Stimulated activated CD4-positive, alpha-beta T cell treated with anti-CD3 and anti-CD28 coated beads, Interleukin-2, amount 100 ng/mL, for 4 hours (primary cell): ENCODE results near the gene EGR2.

Experiments used
- DNase-seq: peaks from one replicate; pipeline ENCODE4 v3.0.0-alpha.2; 2020; ENCODE audit warnings: low read depth

EGR2 gene

GRCh38 chr10:62816331-62817120 lies at the start of gene EGR2:
Gene EGR2, minus strand, starts transcription at chr10:62816366. Its CDS starts 337 bp downstream, at chr10:62816029.
- DNase-seq = peak; percentile 92

- DNase-seq = no peak
These were observed 46.3 kb upstream of the EGR2 start for GRCh38 chr10:62862447-62862846.

- no peak for DNase-seq
These were observed 45.3 kb upstream of the EGR2 start for GRCh38 chr10:62861507-62861906.

GRCh38 chr10:62860946-62861345 lies 44.8 kb upstream of the EGR2 start:
- DNase-seq = no peak

GRCh38 chr10:62858364-62858763 lies 42.2 kb upstream of the EGR2 start:
- DNase-seq = no peak

- no peak for DNase-seq
These were observed 39.9 kb upstream of the EGR2 start for GRCh38 chr10:62856021-62856420.

GRCh38 chr10:62853710-62854109 lies 37.5 kb upstream of the EGR2 start:
- no peak for DNase-seq

- no peak for DNase-seq
These were observed 37.0 kb upstream of the EGR2 start for GRCh38 chr10:62852961-62853702.

- DNase-seq = no peak
These were observed 35.3 kb upstream of the EGR2 start for GRCh38 chr10:62851442-62851841.

GRCh38 chr10:62850646-62851045 lies 34.5 kb upstream of the EGR2 start:
- DNase-seq = no peak

- DNase-seq = no peak
These were observed 31.3 kb upstream of the EGR2 start for GRCh38 chr10:62847433-62847832.

GRCh38 chr10:62844280-62845011 lies 28.3 kb upstream of the EGR2 start:
- peak; percentile 29 for DNase-seq

GRCh38 chr10:62843600-62843999 lies 27.4 kb upstream of the EGR2 start:
- no peak for DNase-seq

- DNase-seq = no peak
These were observed 26.8 kb upstream of the EGR2 start for GRCh38 chr10:62842983-62843382.

GRCh38 chr10:62839590-62839989 lies 23.4 kb upstream of the EGR2 start:
- no peak for DNase-seq

GRCh38 chr10:62831346-62831745 lies 15.2 kb upstream of the EGR2 start:
- DNase-seq = no peak

GRCh38 chr10:62830679-62831078 lies 14.5 kb upstream of the EGR2 start:
- DNase-seq = no peak

- DNase-seq = no peak
These were observed 13.5 kb upstream of the EGR2 start for GRCh38 chr10:62829622-62830021.

- no peak for DNase-seq
These were observed 10.1 kb upstream of the EGR2 start for GRCh38 chr10:62826273-62826672.

- DNase-seq = no peak
These were observed 4.4 kb upstream of the EGR2 start for GRCh38 chr10:62820586-62820985.

GRCh38 chr10:62819141-62819920 lies 3.2 kb upstream of the EGR2 start:
- no peak for DNase-seq

- peak; percentile 78 for DNase-seq
These were observed 2.4 kb upstream of the EGR2 start for GRCh38 chr10:62818426-62819011.
